GM12874 (cell line): ENCODE results near the gene TJP1.

Experiments used
- CTCF ChIP-seq: IDR thresholded peaks from 2 replicates; pipeline ENCODE4 v1.5.1; 2011; ENCODE audit warnings: low read depth, mild to moderate bottlenecking, control low read depth, low read length, moderate library complexity; ENCODE audit not compliant: insufficient read depth

The TJP1 gene

DNA sequence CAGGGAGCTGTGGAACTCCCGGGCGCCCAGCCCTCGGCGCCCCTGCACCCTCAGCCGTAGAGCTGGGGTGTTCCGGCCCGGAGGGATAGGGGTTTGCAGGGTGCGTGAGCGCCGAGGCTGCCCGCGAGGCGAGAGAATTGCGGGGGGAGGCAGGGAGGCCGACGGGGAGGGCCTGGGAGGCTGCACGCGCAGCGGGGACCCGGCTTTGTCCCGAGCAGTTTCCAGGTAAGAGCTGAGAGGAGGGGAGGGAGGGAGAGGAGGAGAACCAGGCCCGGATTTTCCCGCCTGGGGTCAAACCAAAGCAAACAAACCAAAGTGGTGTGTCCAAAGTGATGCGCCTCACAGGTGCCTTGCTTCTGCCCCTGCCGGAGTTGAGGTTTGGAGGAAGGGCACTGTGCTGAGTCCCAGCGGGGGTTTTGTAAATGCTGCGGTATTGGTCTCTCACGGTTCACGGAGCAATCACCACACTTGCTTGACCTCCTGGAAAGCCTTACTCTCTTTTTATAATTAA lies 146.4 kb downstream of the TJP1 start:
- no peak for TF ChIP-seq CTCF

- TF ChIP-seq CTCF: no peak
Observed at GRCh38 chr15:29674661-29675533, 147.4 kb downstream of the TJP1 start.

DNA sequence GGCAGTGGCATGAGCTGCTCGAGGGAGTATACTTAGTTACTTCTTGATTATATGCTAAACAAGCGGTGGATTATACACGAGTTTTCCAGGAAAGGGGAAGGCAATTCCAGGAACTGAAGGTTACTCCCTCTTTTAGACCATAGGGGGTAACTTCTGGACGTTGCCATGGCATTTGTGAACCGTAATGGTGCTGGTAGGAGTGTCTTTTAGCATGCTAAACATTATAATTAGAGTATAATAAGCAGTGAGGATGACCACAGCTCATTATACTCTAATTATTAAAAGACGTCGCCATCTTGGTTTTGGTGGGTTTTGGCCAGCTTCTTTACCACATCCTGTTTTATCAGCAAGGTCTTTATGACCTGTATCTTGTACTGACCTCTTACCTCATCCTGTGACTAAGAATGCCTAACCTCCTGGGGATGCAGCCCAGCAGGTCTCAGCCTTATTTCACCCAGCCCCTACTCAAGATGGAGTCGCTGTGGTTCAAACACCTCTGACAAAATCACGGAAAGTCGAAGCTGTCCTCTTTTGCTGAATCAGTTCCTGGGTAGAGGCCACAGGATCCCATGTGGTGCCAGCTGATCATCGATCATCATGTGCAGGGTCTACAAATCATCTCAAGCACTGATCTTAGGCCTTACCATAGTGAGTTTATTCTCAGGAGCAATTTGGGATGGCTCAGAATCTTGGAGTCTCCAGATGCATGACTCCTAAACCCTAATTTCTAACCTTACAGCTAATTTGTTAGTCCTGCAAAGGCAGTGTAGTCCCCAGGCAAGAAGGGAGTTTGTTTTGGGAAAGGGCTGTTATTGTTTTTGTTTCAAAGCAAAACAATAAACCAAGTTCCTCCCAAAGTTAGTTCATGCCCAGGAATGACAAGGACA lies 149.1 kb downstream of the TJP1 start:
- no peak for TF ChIP-seq CTCF

- no peak for TF ChIP-seq CTCF
Observed at GRCh38 chr15:29672446-29672845, 149.8 kb downstream of the TJP1 start.

- no peak for TF ChIP-seq CTCF
Observed at GRCh38 chr15:29670998-29671981, 151.0 kb downstream of the TJP1 start.

DNA sequence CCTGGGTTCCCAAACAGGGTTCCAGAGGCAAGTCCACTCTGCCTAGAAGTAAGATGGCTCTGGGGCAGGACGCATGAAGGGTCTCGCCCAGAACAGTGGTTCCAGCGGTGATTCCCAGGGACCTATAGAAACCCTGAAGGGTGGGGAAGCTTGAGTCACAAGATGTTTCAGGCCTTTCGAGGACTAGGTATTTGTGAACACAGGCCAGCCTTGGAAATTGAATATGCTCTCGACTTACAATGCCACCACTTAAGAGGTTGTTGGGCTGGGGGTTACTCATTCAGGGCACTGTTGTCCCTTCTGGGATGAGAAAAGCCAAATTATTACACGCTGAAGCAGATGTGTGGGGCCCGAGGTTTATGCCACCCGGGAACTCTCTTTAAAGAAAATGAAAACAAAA lies 152.0 kb downstream of the TJP1 start:
- no peak for TF ChIP-seq CTCF

GRCh38 chr15:29669823-29670222 lies 152.4 kb downstream of the TJP1 start:
- no peak for TF ChIP-seq CTCF
